DOHH2 (cell line): ENCODE results near the gene NR3C2.

Experiments used
- H3F3A ChIP-seq: fragments of 200-600 bp; sonication (generic), shearing (Covaris generic); 2 replicates; pipeline ENCODE4 v1.6.0; 2016; ENCODE audit warnings: antibody characterized with exemption, mild to moderate bottlenecking; ENCODE audit not compliant: control insufficient read depth, insufficient read depth
- H3K27ac ChIP-seq: fragments of 200-600 bp; sonication (generic); 2 replicates; pipeline ENCODE4 v1.5.1; 2014; ENCODE audit warnings: low read depth, mild to moderate bottlenecking, low read length, moderate library complexity
- H3K27me3 ChIP-seq: fragments of 200-600 bp; sonication (generic); 2 replicates; pipeline ENCODE4 v1.6.1; 2014; ENCODE audit warnings: mild to moderate bottlenecking, low read length, mixed read lengths; ENCODE audit not compliant: control insufficient read depth
- H3K36me3 ChIP-seq: fragments of 200-600 bp; sonication (generic); 2 replicates; pipeline ENCODE4 v1.6.1; 2014; ENCODE audit warnings: mild to moderate bottlenecking, low read length, moderate library complexity, mixed read lengths; ENCODE audit not compliant: control insufficient read depth
- H3K4me1 ChIP-seq: fragments of 200-600 bp; sonication (generic); 2 replicates; pipeline ENCODE4 v1.6.1; 2014; ENCODE audit warnings: mild to moderate bottlenecking, low read length, mixed read lengths; ENCODE audit not compliant: control insufficient read depth
- H3K4me2 ChIP-seq: fragments of 200-600 bp; sonication (generic); 2 replicates; pipeline ENCODE4 v1.6.0; 2014; ENCODE audit warnings: mild to moderate bottlenecking, low read length, moderate library complexity
- H3K4me3 ChIP-seq: fragments of 200-600 bp; sonication (generic); 2 replicates; pipeline ENCODE4 v1.5.1; 2014; ENCODE audit warnings: mild to moderate bottlenecking, low read length, mixed read lengths
- H3K79me2 ChIP-seq: fragments of 200-600 bp; sonication (generic); 2 replicates; pipeline ENCODE4 v1.6.1; 2014; ENCODE audit warnings: mild to moderate bottlenecking, low read length, mixed read lengths; ENCODE audit not compliant: control insufficient read depth
- H3K9me2 ChIP-seq: fragments of 200-600 bp; sonication (generic); replicated peaks from 2 replicates; pipeline ENCODE4 v1.6.1; 2014; ENCODE audit warnings: mild to moderate bottlenecking, low read length, mixed read lengths; ENCODE audit not compliant: control insufficient read depth
- H3K9me3 ChIP-seq: fragments of 200-600 bp; sonication (generic); 2 replicates; pipeline ENCODE4 v1.6.1; 2014; ENCODE audit warnings: antibody characterized with exemption, low read length, mixed read lengths; ENCODE audit not compliant: control insufficient read depth, insufficient read depth
- H4K20me1 ChIP-seq: fragments of 200-600 bp; sonication (generic); 2 replicates; pipeline ENCODE4 v1.6.0; 2014; ENCODE audit warnings: low read depth, mild to moderate bottlenecking, antibody characterized with exemption, low read length, moderate library complexity; ENCODE audit not compliant: control insufficient read depth, insufficient read depth
- CTCF ChIP-seq: fragments of 200-600 bp; sonication (generic); IDR thresholded peaks from one replicate; pipeline ENCODE4 v1.5.1; 2014; ENCODE audit warnings: antibody characterized with exemption, mild to moderate bottlenecking, low read depth, low read length; ENCODE audit not compliant: poor library complexity, severe bottlenecking
- EZH2phosphoT487 ChIP-seq: fragments of 200-600 bp; sonication (generic); IDR thresholded peaks from 2 replicates; pipeline ENCODE4 v1.6.1; 2017; ENCODE audit warnings: borderline replicate concordance, mild to moderate bottlenecking, antibody characterized with exemption, low read length, moderate library complexity, mixed read lengths

The NR3C2 gene

DNA sequence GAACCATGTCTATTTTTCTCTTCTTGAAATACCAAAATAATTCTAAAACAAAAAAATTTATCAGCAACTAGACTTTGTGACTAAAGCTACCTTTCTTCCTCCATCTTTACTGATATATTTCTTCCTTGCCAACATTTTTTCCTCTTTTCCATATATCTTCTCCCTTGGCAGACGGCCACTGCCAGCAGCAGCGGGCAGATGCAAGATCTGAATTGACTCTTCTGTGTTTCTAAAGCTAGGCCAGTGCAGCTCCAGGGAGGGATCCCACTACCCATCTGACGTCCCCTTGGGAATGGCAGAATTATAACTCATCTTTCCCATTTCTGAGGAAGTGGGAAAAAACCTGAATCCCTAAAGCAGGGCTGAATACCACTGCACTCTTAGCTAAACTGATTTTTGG lies 206.4 kb downstream of the NR3C2 start:
- Histone ChIP-seq H3K27me3 (no peaks in the 10 kb centered on the region), H3K36me3 (no peaks in the 10 kb centered on the region), H3K4me2 (no peak overlapping the region), H4K20me1 (no peaks in the 10 kb centered on the region), H3K9me2 (no peaks in the 10 kb centered on the region), H3K27ac (no peak overlapping the region), H3K79me2 (no peaks in the 10 kb centered on the region), H3K4me1 (no peaks in the 10 kb centered on the region), H3F3A (no peaks in the 10 kb centered on the region), H3K9me3 (no peaks in the 10 kb centered on the region), H3K4me3 (no peak overlapping the region)
- no peak for TF ChIP-seq EZH2phosphoT487

DNA sequence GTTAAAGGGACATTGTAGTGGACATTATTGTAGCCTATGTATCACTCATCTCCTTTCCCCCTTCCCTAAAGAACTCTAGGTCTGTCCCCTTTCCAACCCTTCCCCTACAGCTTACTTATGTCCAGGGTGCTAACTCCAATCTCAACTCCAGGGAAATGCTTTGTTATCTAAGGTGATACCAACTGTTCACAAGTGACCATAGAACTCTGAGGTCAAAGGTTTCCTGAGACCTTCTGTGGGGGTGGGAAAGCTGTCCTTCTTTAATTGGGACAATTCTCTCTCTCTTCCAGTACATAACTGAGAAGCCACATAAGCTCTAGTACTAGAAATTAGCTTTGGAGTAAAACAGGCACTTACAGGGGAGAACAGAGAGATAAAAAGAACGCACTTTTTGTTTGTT lies 212.4 kb downstream of the NR3C2 start:
- H3K9me3 ChIP-seq, result no peaks in the 10 kb centered on the region
- H3K4me2 ChIP-seq, result no peak overlapping the region
- H3F3A ChIP-seq, result no peaks in the 10 kb centered on the region
- no peak overlapping the region for H3K4me3 ChIP-seq
- no peaks in the 10 kb centered on the region for H3K4me1 ChIP-seq
- TF ChIP-seq CTCF (no peak), EZH2phosphoT487 (no peak)
- H3K27ac ChIP-seq, result no peak overlapping the region
- H3K9me2 ChIP-seq, result no peaks in the 10 kb centered on the region
- H4K20me1 ChIP-seq, result no peaks in the 10 kb centered on the region
- no peaks in the 10 kb centered on the region for H3K79me2 ChIP-seq
- no peaks in the 10 kb centered on the region for H3K27me3 ChIP-seq
- no peaks in the 10 kb centered on the region for H3K36me3 ChIP-seq

DNA sequence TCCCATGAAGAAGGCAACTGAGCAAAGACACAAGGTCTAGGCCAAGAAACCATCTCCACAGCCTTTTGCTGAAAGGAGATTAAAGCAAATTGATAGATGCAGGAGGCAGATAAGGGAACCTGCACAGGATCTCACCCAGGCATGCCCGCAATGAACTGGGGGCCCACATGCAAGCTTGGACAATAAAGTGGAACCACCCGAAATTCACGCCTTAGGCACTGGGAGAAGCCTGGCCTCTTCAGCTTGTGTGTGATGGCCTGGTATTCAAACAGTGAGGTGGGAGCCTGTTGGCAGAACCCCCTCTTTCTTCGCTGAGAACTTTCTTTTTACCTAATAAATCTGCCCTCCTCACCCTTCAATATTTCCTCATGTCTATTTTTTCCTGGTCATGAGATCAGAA lies 213.2 kb downstream of the NR3C2 start:
- Histone ChIP-seq H3K4me1 (no peaks in the 10 kb centered on the region), H3K4me3 (no peak overlapping the region), H3K79me2 (no peaks in the 10 kb centered on the region), H3K4me2 (no peak overlapping the region), H3K27me3 (no peaks in the 10 kb centered on the region), H3F3A (no peaks in the 10 kb centered on the region), H3K9me2 (no peaks in the 10 kb centered on the region), H3K27ac (no peak overlapping the region), H3K9me3 (no peaks in the 10 kb centered on the region), H3K36me3 (no peaks in the 10 kb centered on the region), H4K20me1 (no peaks in the 10 kb centered on the region)
- TF ChIP-seq EZH2phosphoT487 (no peak), CTCF (no peak)

- H3K27ac ChIP-seq, result no peak overlapping the region
- no peaks in the 10 kb centered on the region for H3K36me3 ChIP-seq
- H3K9me2 ChIP-seq, result no peaks in the 10 kb centered on the region
- H3K79me2 ChIP-seq, result no peaks in the 10 kb centered on the region
- H3K9me3 ChIP-seq, result no peaks in the 10 kb centered on the region
- TF ChIP-seq EZH2phosphoT487, result no peak
- no peak for TF ChIP-seq CTCF
- H3K27me3 ChIP-seq, result no peaks in the 10 kb centered on the region
- H4K20me1 ChIP-seq, result no peaks in the 10 kb centered on the region
- no peaks in the 10 kb centered on the region for H3K4me1 ChIP-seq
- H3F3A ChIP-seq, result no peaks in the 10 kb centered on the region
- no peak overlapping the region for H3K4me2 ChIP-seq
- no peak overlapping the region for H3K4me3 ChIP-seq
These were observed 215.1 kb downstream of the NR3C2 start for GRCh38 chr4:148227147-148227546.
